Measurements from ENCODE around the gene LYRM4.

- TF ChIP-seq EZH2 (IDR thresholded peaks at IDR 0.05; ENCODE audit: borderline replicate concordance, insufficient read depth, low read length, poor library complexity, severe bottlenecking), result no peak
- TF ChIP-seq MXI1 (conservative IDR thresholded peaks at IDR 0.05; ENCODE audit: poor library complexity, severe bottlenecking), result no peak
These were observed 40.3 kb downstream of the LYRM4 start for GRCh38 chr6:5220443-5220842.

Data from neural cell (in vitro differentiated cells).